H9 (cell line): ENCODE results near the gene OR56B1. TPM values are rescaled to one million over a fixed set of nuclear protein-coding genes. Genes with fewer than 3 reads are reported as not detected.

Source experiments
- DNase-seq: peaks from one replicate; pipeline ENCODE4 v3.0.0-alpha.2; 2017
- H2AFZ ChIP-seq: one replicate; pipeline ENCODE4 v1.6.1; 2013; ENCODE audit warnings: mild to moderate bottlenecking, low read length, control low read depth, moderate library complexity
- H2AK5ac ChIP-seq: 2 replicates; pipeline ENCODE4 v1.6.1; 2013; ENCODE audit warnings: low read length, control low read depth, mixed read lengths; ENCODE audit not compliant: insufficient read length
- H2BK120ac ChIP-seq: one replicate; pipeline ENCODE4 v1.6.1; 2013; ENCODE audit warnings: low read depth, mild to moderate bottlenecking, low read length, control low read depth, inconsistent platforms; ENCODE audit not compliant: poor library complexity, severe bottlenecking
- H2BK12ac ChIP-seq: 2 replicates; pipeline ENCODE4 v1.6.1; 2013; ENCODE audit warnings: low read length, control low read depth, mixed read lengths, low read depth; ENCODE audit not compliant: insufficient read length
- H2BK15ac ChIP-seq: 2 replicates; pipeline ENCODE4 v1.6.1; 2013; ENCODE audit warnings: low read depth, low read length, control low read depth
- H2BK20ac ChIP-seq: one replicate; pipeline ENCODE4 v1.6.1; 2013; ENCODE audit warnings: low read depth, mild to moderate bottlenecking, low read length, control low read depth, inconsistent platforms; ENCODE audit not compliant: poor library complexity, severe bottlenecking
- H2BK5ac ChIP-seq: 2 replicates; pipeline ENCODE4 v1.6.1; 2013; ENCODE audit warnings: low read length, control low read depth, mixed read lengths; ENCODE audit not compliant: insufficient read length
- H3K14ac ChIP-seq: 2 replicates; pipeline ENCODE4 v1.6.1; 2013; ENCODE audit warnings: low read length, control low read depth; ENCODE audit not compliant: insufficient read depth
- H3K18ac ChIP-seq: 2 replicates; pipeline ENCODE4 v1.6.1; 2013; ENCODE audit warnings: low read depth, mild to moderate bottlenecking, mixed read lengths, low read length, control low read depth; ENCODE audit not compliant: insufficient read length
- H3K23ac ChIP-seq: 2 replicates; pipeline ENCODE4 v1.6.1; 2013; ENCODE audit warnings: low read length, control low read depth, mixed read lengths, low read depth; ENCODE audit not compliant: insufficient read length
- H3K23me2 ChIP-seq: 2 replicates; pipeline ENCODE4 v1.6.1; 2013; ENCODE audit warnings: low read depth, mild to moderate bottlenecking, mixed read lengths, low read length, control low read depth; ENCODE audit not compliant: insufficient read length, poor library complexity, severe bottlenecking
- H3K27ac ChIP-seq: 2 replicates; pipeline ENCODE4 v1.5.1; 2013; ENCODE audit warnings: low read length, control low read depth, mixed read lengths, low read depth; ENCODE audit not compliant: insufficient read length
- H3K27me3 ChIP-seq: 2 replicates; pipeline ENCODE4 v1.6.1; 2013; ENCODE audit warnings: low read length, control low read depth, inconsistent platforms; ENCODE audit not compliant: insufficient read depth
- H3K4ac ChIP-seq: 2 replicates; pipeline ENCODE4 v1.6.1; 2013; ENCODE audit warnings: low read depth, mild to moderate bottlenecking, control low read depth, inconsistent platforms, low read length, moderate library complexity
- H3K4me1 ChIP-seq: 2 replicates; pipeline ENCODE4 v1.6.1; 2013; ENCODE audit warnings: low read length, control low read depth, inconsistent platforms; ENCODE audit not compliant: insufficient read depth
- H3K4me2 ChIP-seq: 2 replicates; pipeline ENCODE4 v1.6.1; 2013; ENCODE audit warnings: low read length, control low read depth, mixed read lengths; ENCODE audit not compliant: insufficient read length, insufficient read depth
- H3K56ac ChIP-seq: 2 replicates; pipeline ENCODE4 v1.6.1; 2013; ENCODE audit warnings: low read depth, mild to moderate bottlenecking, mixed read lengths, low read length, control low read depth; ENCODE audit not compliant: insufficient read length
- H3K79me1 ChIP-seq: 2 replicates; pipeline ENCODE4 v1.6.1; 2013; ENCODE audit warnings: low read depth, mild to moderate bottlenecking, moderate library complexity, low read length, control low read depth, inconsistent platforms; ENCODE audit not compliant: insufficient read depth, poor library complexity, severe bottlenecking
- H3K79me2 ChIP-seq: 2 replicates; pipeline ENCODE4 v1.6.1; 2013; ENCODE audit warnings: low read length, control low read depth, inconsistent platforms; ENCODE audit not compliant: insufficient read depth
- H3K9ac ChIP-seq: 2 replicates; pipeline ENCODE4 v1.6.1; 2013; ENCODE audit warnings: low read length, control low read depth, mixed read lengths; ENCODE audit not compliant: insufficient read length; ENCODE audit errors: extremely low read depth
- H3K9me3 ChIP-seq: one replicate; pipeline ENCODE4 v1.6.1; 2013; ENCODE audit warnings: low read depth, low read length, inconsistent platforms; ENCODE audit not compliant: control insufficient read depth
- H3T11ph ChIP-seq: one replicate; pipeline ENCODE4 v1.6.1; 2013; ENCODE audit warnings: mild to moderate bottlenecking, low read length, control low read depth, inconsistent platforms
- H4K20me1 ChIP-seq: one replicate; pipeline ENCODE4 v1.6.1; 2013; ENCODE audit not compliant: control insufficient read depth, insufficient read length, insufficient read depth
- H4K5ac ChIP-seq: 2 replicates; pipeline ENCODE4 v1.6.1; 2013; ENCODE audit warnings: low read depth, mild to moderate bottlenecking, mixed read lengths, low read length, control low read depth; ENCODE audit not compliant: insufficient read length
- H4K8ac ChIP-seq: replicated peaks from 2 replicates; pipeline ENCODE4 v1.6.1; 2013; ENCODE audit warnings: low read length, control low read depth, mixed read lengths, low read depth; ENCODE audit not compliant: insufficient read length
- H4K91ac ChIP-seq: 2 replicates; pipeline ENCODE4 v1.6.1; 2013; ENCODE audit warnings: low read depth, mild to moderate bottlenecking, moderate library complexity, mixed read lengths, low read length, control low read depth; ENCODE audit not compliant: insufficient read length
- H3K27ac Mint-ChIP-seq, 3 experiments: 2 replicates in 2 of 3; 3 replicates in 1 of 3; pipeline ENCODE4 v1.8.0; 2020 to 2021; ENCODE audit warnings: mixed read lengths in 3 of 3, mild to moderate bottlenecking in 1 of 3, moderate library complexity in 1 of 3
- H3K27me3 Mint-ChIP-seq: 2 replicates; pipeline ENCODE4 v1.8.0; 2021; ENCODE audit warnings: low read depth, mild to moderate bottlenecking, moderate library complexity, mixed read lengths
- H3K36me3 Mint-ChIP-seq, 3 experiments: 2 replicates in 2 of 3; 3 replicates in 1 of 3; pipeline ENCODE4 v1.8.0; 2020 to 2021; ENCODE audit warnings: low read depth in 3 of 3, mixed read lengths in 3 of 3; ENCODE audit not compliant: insufficient read depth in 1 of 3
- H3K4me1 Mint-ChIP-seq, 2 experiments: 2 replicates each; pipeline ENCODE4 v1.8.0; 2020; ENCODE audit warnings: mixed read lengths in 2 of 2
- H3K4me3 Mint-ChIP-seq, 2 experiments: 2 replicates in 1 of 2; 3 replicates in 1 of 2; pipeline ENCODE4 v1.8.0; 2020 to 2021; ENCODE audit warnings: mild to moderate bottlenecking in 2 of 2, mixed read lengths in 2 of 2, moderate library complexity in 1 of 2
- H3K9me3 Mint-ChIP-seq, 2 experiments: 2 replicates in 1 of 2; 3 replicates in 1 of 2; pipeline ENCODE4 v1.8.0; 2020; ENCODE audit warnings: mild to moderate bottlenecking in 2 of 2, mixed read lengths in 2 of 2, moderate library complexity in 1 of 2
- WGBS: extraction: QIAGEN DNeasy Blood & Tissue Kit; methylation state at CpG from one replicate; pipeline ENCODE4 v1.1.7; 2013; ENCODE audit warnings: missing lambda C conversion rate, low lambda C conversion rate, mixed read lengths; ENCODE audit not compliant: insufficient read length; ENCODE audit errors: extremely low coverage; 5-methylcytosine and 5-hydroxymethylcytosine counted together
- total RNA-seq: library from RNA; stranded (reverse); gene quantifications from 2 replicates; pipeline ENCODE4 v1.2.1, GENCODE V29; 2021
- TF ChIP-seq, protein P1 (sequence below): fragments of 200-600 bp; sonication (generic); conservative IDR thresholded peaks from 3 replicates; pipeline ENCODE4 v1.8.0; 2021; ENCODE audit warnings: antibody characterized with exemption, mild to moderate bottlenecking

The OR56B1 gene
- total RNA-seq, 1 experiment from 2014 or later = not detected

DNA sequence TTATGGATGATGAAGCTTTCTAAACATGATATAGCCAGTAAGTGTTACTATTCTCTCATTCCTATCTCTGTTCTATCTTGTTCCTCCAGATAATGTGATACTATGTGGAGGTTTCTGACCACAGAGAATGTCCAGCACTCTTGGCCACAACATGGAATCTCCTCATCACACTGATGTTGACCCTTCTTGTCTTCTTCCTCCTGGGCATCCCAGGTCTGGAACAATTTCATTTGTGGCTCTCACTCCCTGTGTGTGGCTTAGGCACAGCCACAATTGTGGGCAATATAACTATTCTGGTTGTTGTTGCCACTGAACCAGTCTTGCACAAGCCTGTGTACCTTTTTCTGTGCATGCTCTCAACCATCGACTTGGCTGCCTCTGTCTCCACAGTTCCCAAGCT, 9.9 kb upstream of the OR56B1 start:
- Mint-ChIP-seq H3K9me3 (no peaks in the 10 kb centered on the region), H3K4me1 (no peaks in the 10 kb centered on the region), H3K27me3 (no peaks in the 10 kb centered on the region; the same call in 1 of the 2 replicates), H3K27ac (no peak overlapping the region), H3K36me3 (no peaks in the 10 kb centered on the region), H3K4me3 (no peak overlapping the region)
- Histone ChIP-seq H3K79me1 (no peaks in the 10 kb centered on the region), H3T11ph (no peak overlapping the region), H4K91ac (no peak overlapping the region), H4K20me1 (no peaks in the 10 kb centered on the region), H3K9me3 (no peaks in the 10 kb centered on the region), H2BK5ac (no peak overlapping the region), H3K18ac (no peak overlapping the region), H3K27me3 (no peaks in the 10 kb centered on the region), H3K4ac (no peak overlapping the region), H3K23ac (no peak overlapping the region), H4K5ac (no peak overlapping the region), H3K23me2 (no peaks in the 10 kb centered on the region), H3K79me2 (no peaks in the 10 kb centered on the region), H2BK15ac (no peak overlapping the region), H3K56ac (no peak overlapping the region), H4K8ac (no peak overlapping the region), H3K9ac (no peak overlapping the region), H3K27ac (no peak overlapping the region), H2BK12ac (no peak overlapping the region), H3K4me2 (no peak overlapping the region), H2AK5ac (no peak overlapping the region), H2BK120ac (no peak overlapping the region), H3K14ac (no peak overlapping the region), H2BK20ac (no peak overlapping the region), H3K4me1 (no peaks in the 10 kb centered on the region), H2AFZ (no peak overlapping the region)
- WGBS = no CpG with 5 or more reads among the region's 1 CpG
- TF ChIP-seq, protein P1, sequence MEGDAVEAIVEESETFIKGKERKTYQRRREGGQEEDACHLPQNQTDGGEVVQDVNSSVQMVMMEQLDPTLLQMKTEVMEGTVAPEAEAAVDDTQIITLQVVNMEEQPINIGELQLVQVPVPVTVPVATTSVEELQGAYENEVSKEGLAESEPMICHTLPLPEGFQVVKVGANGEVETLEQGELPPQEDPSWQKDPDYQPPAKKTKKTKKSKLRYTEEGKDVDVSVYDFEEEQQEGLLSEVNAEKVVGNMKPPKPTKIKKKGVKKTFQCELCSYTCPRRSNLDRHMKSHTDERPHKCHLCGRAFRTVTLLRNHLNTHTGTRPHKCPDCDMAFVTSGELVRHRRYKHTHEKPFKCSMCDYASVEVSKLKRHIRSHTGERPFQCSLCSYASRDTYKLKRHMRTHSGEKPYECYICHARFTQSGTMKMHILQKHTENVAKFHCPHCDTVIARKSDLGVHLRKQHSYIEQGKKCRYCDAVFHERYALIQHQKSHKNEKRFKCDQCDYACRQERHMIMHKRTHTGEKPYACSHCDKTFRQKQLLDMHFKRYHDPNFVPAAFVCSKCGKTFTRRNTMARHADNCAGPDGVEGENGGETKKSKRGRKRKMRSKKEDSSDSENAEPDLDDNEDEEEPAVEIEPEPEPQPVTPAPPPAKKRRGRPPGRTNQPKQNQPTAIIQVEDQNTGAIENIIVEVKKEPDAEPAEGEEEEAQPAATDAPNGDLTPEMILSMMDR = no peak
- DNase-seq = no peak
